NCI-H2171 (cell line): ENCODE data around the gene CACNG3.

Experiments
- DNase-seq: peaks from one replicate; lab custom pipeline; 2025; lab: John Stamatoyannopoulos, UW

CACNG3 gene

GRCh38 chr16:24396350-24397271, 140.5 kb downstream of the CACNG3 start:
- DNase-seq = no peak

DNA sequence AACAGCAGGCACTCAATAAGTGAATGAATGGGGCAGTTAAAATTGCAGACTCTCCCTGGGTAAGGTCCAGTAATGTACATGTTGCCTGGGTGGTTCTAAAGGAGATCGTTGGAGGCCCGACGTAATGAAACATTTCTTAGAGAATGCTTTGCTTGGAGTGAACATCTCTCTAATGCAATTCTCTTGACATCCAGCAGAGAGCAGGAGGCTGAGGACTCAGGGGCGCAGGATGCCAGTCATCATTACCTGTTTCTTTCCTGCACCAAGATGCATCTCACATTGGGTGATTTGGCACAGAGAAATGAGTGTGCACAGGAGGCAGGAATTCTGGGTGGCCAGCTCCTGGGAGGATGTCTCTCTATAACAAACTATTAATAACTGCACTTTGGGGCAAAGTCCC, 152.9 kb downstream of the CACNG3 start:
- DNase-seq = no peak
